ENCODE data around the gene MYO5A.

MYO5A gene

DNA sequence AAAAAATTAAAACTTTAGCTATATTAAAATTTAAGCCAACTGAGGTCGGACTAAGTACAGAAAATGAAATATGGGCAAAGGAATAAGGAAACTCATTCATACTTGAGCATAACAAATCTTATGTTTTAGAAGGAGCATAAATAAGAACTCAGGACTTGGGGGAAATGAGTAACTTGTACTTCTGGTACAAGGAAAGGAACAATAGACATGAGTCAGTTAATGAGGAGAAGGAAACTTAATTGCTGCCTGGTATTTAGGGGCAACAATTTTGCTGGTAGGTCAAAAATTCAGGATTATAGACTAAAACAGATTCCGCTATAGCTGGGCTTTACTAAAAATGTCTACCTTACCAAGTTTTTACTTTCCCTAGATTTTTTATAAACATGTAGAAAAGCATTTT is 113.1 kb downstream of the MYO5A start:
- DNase-seq: no peak

DNA sequence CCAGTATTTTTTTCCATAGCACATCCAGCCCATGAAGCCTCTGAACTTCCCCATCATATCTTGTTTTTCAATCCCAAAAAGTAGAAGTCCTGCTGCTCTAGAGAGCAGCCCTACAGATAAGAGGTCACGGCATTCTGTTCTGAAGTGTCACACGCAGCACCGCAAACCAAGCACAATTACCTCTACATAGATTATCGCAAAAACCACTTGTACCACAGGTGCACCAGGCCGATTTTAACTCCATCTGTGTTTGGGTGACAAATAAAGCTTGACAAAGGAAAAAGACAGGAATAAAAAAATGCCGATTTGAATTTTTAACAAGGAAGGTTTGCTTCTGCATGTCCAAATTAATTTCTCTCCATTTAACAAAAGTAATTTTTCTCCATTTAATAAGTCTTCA is 113.7 kb downstream of the MYO5A start:
- DNase-seq: no peak

GRCh38 chr15:52408823-52409222 is 119.9 kb downstream of the MYO5A start:
- DNase-seq: no peak

DNA sequence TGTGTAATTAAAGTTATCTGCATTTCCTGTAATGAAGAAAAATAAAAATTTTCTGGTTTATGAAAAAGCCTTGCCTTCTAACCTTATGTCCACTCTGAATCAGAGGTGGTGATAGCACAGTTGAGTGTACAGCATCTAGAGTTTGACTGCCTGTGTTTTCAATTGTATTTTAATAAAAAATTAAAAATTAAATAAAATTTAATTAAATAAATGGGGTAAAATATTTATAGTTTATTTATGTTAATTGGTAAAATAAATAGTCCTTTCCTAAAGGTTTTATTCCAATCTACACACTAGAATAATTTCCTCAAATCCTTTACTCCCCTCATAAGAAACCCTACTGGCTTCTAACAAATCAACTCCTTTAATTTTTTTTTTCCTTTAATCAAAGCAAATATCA is 121.3 kb downstream of the MYO5A start:
- DNase-seq: no peak

GRCh38 chr15:52406601-52407000 is 122.1 kb downstream of the MYO5A start:
- no peak for DNase-seq

GRCh38 chr15:52405856-52406255 is 122.8 kb downstream of the MYO5A start:
- DNase-seq: no peak

DNA sequence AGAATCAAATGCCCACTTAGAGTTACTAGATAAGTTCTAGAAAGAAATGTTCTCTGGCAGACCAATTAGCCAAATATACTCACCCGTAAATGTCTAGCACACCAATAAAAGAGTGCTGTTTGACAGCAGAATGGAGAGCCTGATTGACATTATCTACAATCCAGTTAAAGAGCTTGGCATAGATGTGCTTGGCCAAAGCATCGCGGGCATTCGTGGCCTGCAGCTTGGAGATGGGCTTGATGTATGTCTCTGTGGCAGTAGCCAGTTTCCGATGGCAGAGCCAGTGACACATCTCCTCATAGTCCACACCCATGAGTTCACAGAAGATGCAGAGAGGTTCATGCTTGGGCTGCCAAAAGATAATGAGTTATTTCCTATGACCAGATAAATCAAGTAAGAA is 131.6 kb downstream of the MYO5A start:
- DNase-seq: no peak

DNA sequence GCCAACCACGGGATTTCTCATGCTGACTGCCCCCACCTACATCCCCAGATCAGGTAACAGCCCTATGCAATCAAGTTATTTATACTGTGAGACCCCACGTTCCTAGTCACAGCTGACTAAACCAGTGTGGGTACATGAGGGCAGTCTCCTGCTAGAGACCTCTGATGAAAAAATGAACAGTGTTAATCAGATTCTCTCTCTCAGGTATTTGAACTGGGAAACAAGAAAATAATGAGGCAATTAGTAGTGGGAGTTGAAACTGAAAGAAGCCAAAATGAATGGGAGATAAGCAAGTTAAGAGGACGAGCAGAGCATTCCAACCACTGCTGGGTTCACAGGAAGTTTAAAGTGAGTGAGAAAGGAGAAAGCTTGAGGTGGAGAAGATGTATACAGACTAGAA is 134.6 kb downstream of the MYO5A start:
- DNase-seq: no peak

GRCh38 chr15:52392008-52392687 is 136.5 kb downstream of the MYO5A start:
- no peak for DNase-seq

GRCh38 chr15:52391069-52391468 is 137.6 kb downstream of the MYO5A start:
- DNase-seq: no peak

- DNase-seq: no peak
Observed at GRCh38 chr15:52385670-52386069, 143.0 kb downstream of the MYO5A start.

DNA sequence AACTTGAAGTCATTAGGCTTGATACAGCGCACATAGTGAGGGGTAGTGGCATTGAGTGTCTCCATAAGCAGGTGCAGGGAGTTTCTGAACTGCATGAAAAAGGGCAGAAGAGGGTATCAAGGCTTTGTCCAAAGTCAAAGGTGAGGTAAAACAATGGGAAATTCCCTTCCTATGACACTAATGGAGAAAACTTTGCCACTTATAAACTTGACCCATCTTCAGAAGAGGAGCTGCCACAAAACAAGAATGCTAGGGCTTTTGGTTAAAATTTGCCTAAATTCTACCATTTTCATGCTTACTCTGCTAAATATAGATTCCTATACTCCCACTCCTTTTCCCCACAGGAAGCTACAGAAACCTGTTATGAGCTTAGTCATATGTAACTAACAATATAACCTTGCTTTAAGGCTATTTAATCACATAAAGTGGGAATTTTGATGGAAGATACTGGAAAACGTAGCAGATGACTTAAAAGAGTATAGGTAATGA is 145.5 kb downstream of the MYO5A start:
- DNase-seq: no peak

GRCh38 chr15:52382647-52383046 is 146.0 kb downstream of the MYO5A start:
- DNase-seq: no peak

DNA sequence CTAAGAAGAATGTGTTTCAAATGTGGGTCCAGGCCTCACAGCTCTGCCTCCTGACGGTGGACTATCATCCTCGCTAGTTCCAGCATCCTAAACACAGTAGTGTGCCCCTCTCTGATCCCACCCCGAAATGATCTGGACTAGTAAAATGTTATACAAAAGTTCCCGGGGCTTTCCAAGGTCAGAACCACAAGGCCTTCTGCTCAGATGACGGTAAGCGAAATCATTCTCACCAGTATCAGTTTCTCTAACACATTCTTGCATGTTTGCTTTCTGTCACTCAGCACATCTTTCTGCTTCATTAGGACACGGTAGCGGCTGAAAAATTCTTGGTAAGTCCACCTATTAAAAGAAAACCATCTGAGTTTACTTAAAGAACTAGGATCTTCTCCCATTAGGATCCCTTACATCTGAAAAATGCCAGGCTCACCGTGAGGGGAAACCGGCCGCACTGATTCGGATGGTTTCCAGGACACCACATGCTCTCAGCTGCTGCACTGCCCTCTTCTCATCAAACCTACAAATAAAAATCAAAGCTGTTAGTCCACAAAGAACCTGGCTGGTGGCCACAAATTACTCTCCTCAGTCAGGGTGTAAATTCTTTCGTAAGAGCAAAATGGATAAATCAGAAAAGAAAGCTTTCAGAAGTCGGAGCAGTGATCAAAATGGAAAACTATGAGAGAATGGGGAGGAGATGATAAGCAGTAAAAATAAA is 149.1 kb downstream of the MYO5A start:
- DNase-seq: no peak

GRCh38 chr15:52378746-52379394 is 149.8 kb downstream of the MYO5A start:
- no peak for DNase-seq

- DNase-seq: no peak
Observed at GRCh38 chr15:52370010-52370409, 158.7 kb downstream of the MYO5A start.

DNA sequence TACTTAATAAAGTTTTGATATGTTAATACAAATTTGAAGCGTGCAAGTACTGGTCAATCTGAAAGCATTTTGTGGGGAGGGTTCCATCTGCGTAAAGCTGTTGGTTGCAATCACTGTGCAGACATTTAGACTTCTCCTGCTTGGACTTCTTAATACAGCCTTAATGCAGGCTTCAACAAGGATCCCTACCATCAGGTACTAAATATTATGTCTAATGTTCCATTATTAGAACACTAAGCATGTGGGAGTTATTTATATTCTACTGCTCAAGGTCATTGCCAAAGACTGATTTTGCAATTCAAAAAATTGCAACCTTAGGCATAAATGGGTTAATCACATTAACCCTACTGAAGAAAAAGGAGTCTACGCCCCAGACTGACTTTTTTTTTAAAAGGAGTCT is 159.2 kb downstream of the MYO5A start:
- DNase-seq: no peak

DNA sequence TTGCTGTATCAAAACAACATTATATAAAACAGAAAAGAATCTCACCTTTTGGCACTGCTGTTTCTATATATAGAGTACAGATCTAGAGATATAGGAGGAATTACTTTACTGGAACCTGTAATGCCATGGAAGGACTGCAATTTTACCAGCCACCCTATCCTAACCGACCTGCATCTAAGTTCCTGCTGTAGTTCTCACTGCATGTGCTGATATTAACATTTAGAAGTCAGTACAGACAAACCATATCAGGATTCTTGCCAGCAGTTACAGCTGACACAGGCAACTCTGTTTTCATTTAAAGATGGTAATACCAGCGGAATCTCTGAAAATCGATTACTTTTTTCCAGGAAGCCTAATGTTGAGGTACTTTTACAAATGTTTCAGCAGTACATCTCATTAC is 159.7 kb downstream of the MYO5A start:
- DNase-seq: no peak

DNA sequence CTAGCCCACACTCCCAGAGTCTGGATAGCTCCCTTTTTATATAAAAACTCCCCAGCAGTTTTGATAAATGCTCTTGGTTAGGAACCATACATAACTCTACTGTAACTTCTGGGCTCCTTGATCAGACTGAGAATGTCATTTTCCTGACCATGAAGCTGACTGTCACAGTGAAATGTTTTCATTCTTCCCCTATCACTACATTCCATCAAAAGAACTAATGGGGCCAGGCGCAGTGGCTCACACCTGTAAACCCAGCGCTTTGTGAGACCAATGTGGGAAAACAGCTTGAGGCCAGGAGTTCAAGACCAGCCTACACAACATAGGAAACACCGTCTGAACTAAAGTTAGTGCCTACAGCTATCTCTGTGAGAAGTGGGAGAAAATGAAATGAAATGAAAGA is 160.3 kb downstream of the MYO5A start:
- DNase-seq: no peak

- no peak for DNase-seq
Observed at GRCh38 chr15:52362497-52362896, 166.2 kb downstream of the MYO5A start.

GRCh38 chr15:52361975-52362494 is 166.6 kb downstream of the MYO5A start:
- DNase-seq: no peak

GRCh38 chr15:52361494-52361893 is 167.2 kb downstream of the MYO5A start:
- DNase-seq: no peak

GRCh38 chr15:52360229-52361203 is 168.2 kb downstream of the MYO5A start:
- no peak for DNase-seq

Data from right hindlimb (tissue), 1 donor.